Gastroesophageal sphincter (tissue), 3 donors: ENCODE measurements around the gene ACVR1B.

Experiments used
- CTCF ChIP-seq, 4 experiments: fragments of 200-600 bp in 2 of 4; fragments of 450-650 bp in 2 of 4; sonication (generic) in 1 of 4; IDR thresholded peaks; one replicate each; pipeline ENCODE4 v1.5.1; 2017 to 2019; ENCODE audit warnings: antibody characterized with exemption in 4 of 4, mild to moderate bottlenecking in 2 of 4, moderate library complexity in 2 of 4
- EP300 ChIP-seq: sonication (generic); formaldehyde crosslinking; IDR thresholded peaks from one replicate; pipeline ENCODE4 v1.6.1; 2017; ENCODE audit warnings: antibody characterized with exemption, mild to moderate bottlenecking
- POLR2A ChIP-seq, 2 donors: fragments of 450-650 bp; IDR thresholded peaks; one replicate each; pipeline ENCODE4 v1.6.1; 2017; ENCODE audit warnings: antibody characterized with exemption in 2 of 2, mild to moderate bottlenecking in 2 of 2, moderate library complexity in 1 of 2
- POLR2AphosphoS5 ChIP-seq: sonication (generic); formaldehyde crosslinking; IDR thresholded peaks from one replicate; pipeline ENCODE4 v1.6.1; 2017; ENCODE audit warnings: antibody characterized with exemption

GRCh38 chr12:51942056-51942455 is 9.4 kb upstream of the ACVR1B start:
- TF ChIP-seq POLR2A (IDR thresholded peaks at IDR 0.05) = no peak
- no peak for TF ChIP-seq CTCF (IDR thresholded peaks at IDR 0.05)
- no peak for TF ChIP-seq POLR2AphosphoS5
- no peak for TF ChIP-seq EP300
